Measurements from ENCODE around the gene ANKRD60. TPM values are rescaled to one million over a fixed set of nuclear protein-coding genes. Genes with fewer than 3 reads are reported as not detected.

ANKRD60 gene
- total and polyA plus RNA-seq, 8 donors, result not detected

- Histone ChIP-seq H3K27ac (no peak overlapping the region), H3K9me3 (no peaks in the 10 kb centered on the region), H3K36me3 (peaks cover 0 to 21% (median 3%) of the 10 kb centered on the region in 3 donors), H3K4me3 (no peak overlapping the region), H3K4me1 (no peaks in the 10 kb centered on the region), H3K27me3 (no peaks in the 10 kb centered on the region)
- intact Hi-C loops (cut with DNase I), result loop anchor here in 1 of 3 donors (10.0 kb wide), 2 partner anchors 203 to 603 kb away; no protein-coding TSS in a partner anchor
- ATAC-seq, result no peak
- no peak for DNase-seq
- WGBS, 2 donors, result 87 to 91% methylated on average over 6 of the region's 6 CpGs
- TF ChIP-seq CTCF (IDR thresholded peaks at IDR 0.05), result no peak
- FAIRE-seq, result no peak
These were observed 13.5 kb upstream of the ANKRD60 start for GRCh38 chr20:58241766-58242465.

DNA sequence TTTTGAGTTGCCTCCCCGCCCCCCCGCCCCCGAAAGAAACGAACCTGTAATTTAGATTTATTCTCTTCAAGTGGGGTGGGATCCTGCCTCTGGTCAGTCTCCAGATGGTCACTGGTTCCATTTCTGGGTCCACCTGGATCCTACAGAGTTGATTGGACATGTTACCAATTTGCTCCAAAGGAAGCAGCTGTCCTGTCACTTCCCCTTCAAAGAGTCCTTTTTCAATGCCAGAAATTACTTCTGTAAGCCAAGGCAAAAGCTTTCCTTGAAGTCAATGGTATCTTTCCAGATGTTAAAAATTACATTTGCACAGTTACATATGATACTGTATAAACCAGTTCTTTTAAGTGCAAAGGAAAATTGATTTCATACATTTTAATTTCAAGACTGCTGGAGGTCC is 12.0 kb upstream of the ANKRD60 start:
- no peaks in the 10 kb centered on the region for H3K4me1 ChIP-seq
- ATAC-seq (no peak), FAIRE-seq (no peak), DNase-seq (no peak)
- no peaks in the 10 kb centered on the region for H3K9me3 ChIP-seq
- 88 to 89% methylated on average over 4 of the region's 4 CpGs for WGBS, 2 donors
- H3K36me3 ChIP-seq, result peaks cover 0 to 16% (median 3%) of the 10 kb centered on the region in 3 donors
- H3K4me3 ChIP-seq, result no peak overlapping the region
- intact Hi-C loops (cut with DNase I), result loop anchor here in 1 of 3 donors (10.0 kb wide), 2 partner anchors 204 to 604 kb away; no protein-coding TSS in a partner anchor
- TF ChIP-seq CTCF (IDR thresholded peaks at IDR 0.05), result no peak
- no peak overlapping the region for H3K27ac ChIP-seq
- no peaks in the 10 kb centered on the region for H3K27me3 ChIP-seq

GRCh38 chr20:58239216-58239615 is 10.8 kb upstream of the ANKRD60 start:
- H3K27me3 ChIP-seq, result no peaks in the 10 kb centered on the region
- WGBS, 2 donors, result 87 to 90% methylated on average over 7 of the region's 7 CpGs
- H3K4me1 ChIP-seq, result no peaks in the 10 kb centered on the region
- DNase-seq (no peak), ATAC-seq (no peak), FAIRE-seq (no peak)
- intact Hi-C loops (cut with DNase I), result loop anchor here in 1 of 3 donors (5.0 kb wide), 1 partner anchor 208 kb away; no protein-coding TSS in a partner anchor
- H3K36me3 ChIP-seq, result peaks cover 0 to 11% (median 3%) of the 10 kb centered on the region in 3 donors
- no peak overlapping the region for H3K27ac ChIP-seq
- no peak overlapping the region for H3K4me3 ChIP-seq
- no peaks in the 10 kb centered on the region for H3K9me3 ChIP-seq
- no peak for TF ChIP-seq CTCF (IDR thresholded peaks at IDR 0.05)

DNA sequence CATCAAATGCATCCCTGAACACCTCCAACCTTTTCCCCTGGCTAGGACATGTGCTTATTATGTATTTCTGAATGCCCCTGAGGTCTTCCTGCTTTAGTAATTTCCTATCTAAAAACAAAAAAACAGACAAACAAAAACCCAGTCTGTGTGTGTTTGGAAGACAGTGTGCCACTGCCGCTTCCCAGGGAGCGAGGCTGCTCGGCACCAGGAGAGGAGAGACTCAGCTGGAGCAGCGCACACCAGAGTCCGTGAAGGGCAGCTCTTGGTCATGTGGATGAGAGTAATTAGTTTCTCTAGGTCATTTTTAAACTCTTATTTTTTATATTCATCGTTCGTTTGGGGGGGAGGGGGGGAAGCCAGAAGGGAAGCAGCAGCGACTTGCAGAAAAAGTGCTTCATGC is 10.0 kb upstream of the ANKRD60 start:
- no peak overlapping the region for H3K27ac ChIP-seq
- DNase-seq (no peak), FAIRE-seq (no peak), ATAC-seq (no peak)
- intact Hi-C loops (cut with DNase I), result loop anchor here in 1 of 3 donors (5.0 kb wide), 1 partner anchor 209 kb away; no protein-coding TSS in a partner anchor
- no peaks in the 10 kb centered on the region for H3K4me1 ChIP-seq
- peaks cover 0 to 11% (median 3%) of the 10 kb centered on the region in 3 donors for H3K36me3 ChIP-seq
- H3K4me3 ChIP-seq, result no peak overlapping the region
- no peaks in the 10 kb centered on the region for H3K27me3 ChIP-seq
- H3K9me3 ChIP-seq, result no peaks in the 10 kb centered on the region
- TF ChIP-seq CTCF (IDR thresholded peaks at IDR 0.05), result no peak
- 75 to 80% methylated on average over 8 of the region's 8 CpGs for whole genome bisulfite sequencing, 2 donors
